Suppressor macrophage (primary cell): ENCODE results near the gene CDHR1.
"Not testable (repeated sequence)": the region's sequence is repeated elsewhere in the genome, so short reads cannot be mapped to it uniquely, and the experiment has no call there.

Experiments used
- DNase-seq, 4 experiments: peaks; one replicate each; pipeline ENCODE4 v3.0.0-alpha.2; 2020 to 2022

Gene CDHR1

DNA sequence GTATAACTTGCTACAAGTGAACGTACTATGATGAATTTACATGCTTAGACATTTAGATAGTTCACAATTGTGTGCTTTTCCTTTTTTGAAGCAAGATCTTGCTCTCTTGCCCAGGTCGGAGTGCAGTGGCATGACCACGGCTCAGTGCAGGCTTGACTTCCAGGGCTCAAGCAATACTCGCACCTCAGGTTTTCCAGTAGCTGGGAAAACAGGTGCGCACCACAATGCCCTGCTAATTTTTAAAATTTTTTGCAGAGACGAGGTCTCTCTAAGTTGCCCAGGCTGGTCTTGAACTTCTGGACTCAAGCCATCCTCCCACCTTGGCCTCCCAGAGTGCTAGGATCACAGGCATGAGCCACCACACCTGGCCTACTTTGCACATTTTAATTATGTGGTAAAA lies 18.9 kb upstream of the CDHR1 start:
- no peak for DNase-seq

DNA sequence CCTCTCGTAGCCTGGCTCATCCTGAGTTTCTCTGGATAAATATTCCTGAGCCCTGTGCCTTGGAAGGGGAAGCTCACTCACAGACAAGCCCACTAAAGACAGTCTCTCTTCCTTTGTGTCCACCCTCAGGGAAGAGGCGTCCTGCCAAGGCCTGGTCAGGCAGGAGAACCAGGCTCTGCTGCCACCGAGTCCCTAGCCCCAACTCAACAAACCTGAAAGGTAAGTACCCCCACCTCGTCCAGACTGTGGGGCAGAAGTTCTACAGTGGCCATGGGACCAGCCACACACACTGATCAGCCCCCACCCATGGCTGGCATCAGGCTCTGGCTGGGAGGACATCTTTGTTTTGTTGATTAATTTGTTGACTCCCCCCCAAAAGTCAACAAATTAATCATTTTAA lies 18.0 kb upstream of the CDHR1 start:
- DNase-seq = no peak

DNA sequence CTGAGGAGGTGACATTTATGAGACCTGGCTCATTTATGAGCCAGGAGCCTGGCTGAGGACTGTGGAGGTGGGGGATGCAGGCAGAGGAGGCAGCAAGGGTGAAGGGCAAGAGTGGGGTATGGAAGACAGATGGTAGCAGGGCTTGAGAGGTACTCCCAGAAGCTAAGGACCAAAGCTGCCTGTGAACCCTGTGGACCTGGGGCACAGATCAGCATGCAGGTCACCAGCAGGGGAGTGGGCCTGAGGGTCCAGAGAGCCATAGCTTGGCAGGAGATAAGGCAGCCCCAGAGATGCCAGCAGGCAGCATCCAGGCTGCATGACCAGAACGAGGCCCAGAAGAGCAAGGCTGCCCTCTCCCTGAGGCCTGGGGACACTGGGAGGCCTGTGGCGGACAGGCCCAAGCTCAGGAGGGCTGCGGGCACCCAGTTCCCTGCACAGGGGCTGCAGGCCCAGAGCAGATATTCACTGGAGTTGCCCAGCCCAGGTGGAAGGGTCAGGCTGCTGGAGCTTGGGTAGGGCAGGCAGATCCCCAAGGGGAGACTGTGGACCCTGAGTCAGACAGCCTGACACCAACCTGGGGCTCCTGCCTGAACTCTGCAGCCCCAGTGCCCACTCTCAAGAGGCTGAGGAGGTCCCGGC lies 17.4 kb upstream of the CDHR1 start:
- no peak for DNase-seq

DNA sequence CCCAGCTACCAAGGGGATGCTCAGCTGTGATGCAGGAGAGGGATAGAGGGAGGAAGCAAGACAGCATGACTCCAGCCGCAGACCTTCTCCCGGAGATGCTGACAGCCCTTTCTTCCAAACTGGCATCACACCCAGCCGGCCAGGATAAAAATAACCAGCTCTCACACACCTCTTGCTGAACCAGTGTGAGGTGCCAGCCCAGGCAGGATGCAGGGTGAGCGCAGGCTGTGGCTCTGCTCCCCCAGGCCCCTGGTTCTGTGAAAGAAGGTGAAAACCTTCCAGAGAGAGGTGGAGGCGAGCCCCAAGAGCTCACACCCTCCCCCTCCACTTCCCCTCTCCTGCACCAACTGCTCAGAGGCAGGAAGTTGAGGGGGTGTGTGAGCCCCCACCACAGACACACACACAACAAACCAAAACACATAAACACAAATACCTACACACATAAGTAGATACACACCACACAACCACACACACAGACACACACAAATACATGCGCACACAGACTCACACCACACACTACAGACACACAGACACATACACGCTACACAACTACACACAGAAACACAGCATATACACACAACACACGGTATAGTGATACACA lies 16.7 kb upstream of the CDHR1 start:
- DNase-seq = no peak

DNA sequence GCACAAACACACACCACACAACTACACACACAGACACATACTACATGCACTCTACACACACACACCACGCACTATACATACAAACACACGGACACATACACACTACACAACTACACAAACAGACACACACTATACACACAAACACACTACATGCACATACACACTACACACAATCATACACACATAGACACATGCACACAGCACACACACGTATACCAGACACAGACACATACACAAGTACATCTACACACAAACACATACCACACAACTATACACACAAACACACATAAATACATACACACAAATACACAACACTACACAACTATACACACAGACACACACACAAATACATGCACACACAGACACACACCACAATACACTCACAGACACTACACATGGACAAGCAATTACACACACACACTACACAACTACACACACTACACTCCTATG lies 16.2 kb upstream of the CDHR1 start:
- DNase-seq = no peak

DNA sequence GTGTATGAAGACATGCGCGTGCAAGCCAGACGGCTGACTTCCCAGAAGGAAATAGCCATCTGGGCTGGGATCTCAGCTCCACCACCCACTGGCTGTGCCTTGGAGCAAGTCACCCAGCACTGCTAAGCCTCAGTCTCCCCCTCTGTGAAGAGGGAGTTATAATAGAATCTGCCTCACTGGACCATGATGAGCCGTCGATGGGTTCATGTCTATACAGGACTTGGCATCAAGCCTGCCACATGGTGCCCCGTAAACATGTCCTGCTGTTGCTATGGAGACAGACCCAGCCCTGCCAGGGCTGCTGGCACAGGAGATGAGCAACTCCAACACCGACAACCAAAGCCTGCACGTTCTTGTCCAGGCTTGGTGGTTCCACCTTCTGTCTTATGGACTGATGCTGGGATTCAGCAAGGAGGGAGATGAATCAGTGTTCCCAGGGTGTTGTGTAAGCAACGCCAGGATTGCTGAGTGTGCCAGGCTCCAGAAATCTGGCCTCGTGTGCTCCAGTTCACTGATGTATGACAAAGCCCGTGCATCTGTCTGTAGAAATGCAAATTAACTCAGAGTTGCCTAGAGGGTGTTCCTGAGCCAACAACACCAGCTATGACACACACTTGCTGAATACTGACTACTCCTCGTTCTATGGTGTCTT lies 15.2 kb upstream of the CDHR1 start:
- no peak for DNase-seq

DNA sequence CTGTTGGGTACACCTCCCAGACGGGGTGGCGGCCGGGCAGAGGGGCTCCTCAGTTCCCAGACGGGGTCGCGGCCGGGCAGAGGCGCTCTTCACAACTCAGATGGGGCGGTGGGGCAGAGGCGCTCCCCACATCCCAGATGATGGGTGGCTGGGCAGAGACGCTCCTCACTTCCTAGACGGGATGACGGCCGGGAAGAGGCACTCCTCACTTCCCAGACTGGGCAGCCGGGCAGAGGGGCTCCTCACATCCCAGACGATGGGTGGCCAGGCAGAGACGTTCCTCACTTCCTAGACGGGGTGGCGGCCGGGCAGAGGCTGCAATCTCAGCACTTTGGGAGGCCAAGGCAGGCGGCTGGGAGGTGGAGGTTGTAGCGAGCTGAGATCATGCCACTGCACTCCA lies 14.0 kb upstream of the CDHR1 start:
- not testable (repeated sequence) for DNase-seq

DNA sequence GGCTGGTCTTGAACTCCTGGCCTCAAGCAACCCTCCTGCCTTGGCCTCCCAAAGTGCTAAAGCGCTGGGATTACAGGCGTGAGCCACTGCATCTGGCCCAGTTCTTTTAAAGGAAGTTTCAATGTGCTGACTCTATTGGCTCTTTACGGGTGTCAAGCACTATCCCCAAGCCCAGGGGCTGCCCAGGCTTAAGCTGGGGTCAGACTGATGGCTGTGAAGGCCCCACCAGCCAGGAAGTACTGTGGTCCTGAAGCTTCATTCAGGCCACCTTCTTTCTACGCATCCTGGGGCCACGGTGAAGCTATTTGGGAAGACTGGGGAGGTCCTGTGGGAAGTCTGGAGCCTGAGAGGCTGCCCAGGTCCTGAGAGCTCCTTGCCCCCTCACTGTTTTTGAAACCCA lies 12.7 kb upstream of the CDHR1 start:
- DNase-seq = no peak

DNA sequence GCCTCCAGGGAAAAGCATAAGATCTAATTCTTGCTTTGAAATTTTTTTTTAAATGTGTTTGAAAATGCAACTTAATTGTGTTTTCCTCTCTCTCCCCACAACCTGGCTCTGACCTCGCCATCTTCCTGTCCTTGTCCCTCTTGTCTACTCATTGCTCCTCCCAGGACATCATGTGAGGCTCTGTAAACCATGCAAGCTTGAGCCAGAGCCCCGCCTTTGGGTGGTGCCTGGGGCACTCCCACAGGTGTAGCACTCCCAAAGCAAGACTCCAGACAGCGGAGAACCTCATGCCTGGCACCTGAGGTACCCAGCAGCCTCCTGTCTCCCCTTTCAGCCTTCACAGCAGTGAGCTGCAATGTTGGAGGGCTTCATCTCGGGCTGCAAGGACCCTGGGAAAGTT lies 9.8 kb upstream of the CDHR1 start:
- no peak for DNase-seq

DNA sequence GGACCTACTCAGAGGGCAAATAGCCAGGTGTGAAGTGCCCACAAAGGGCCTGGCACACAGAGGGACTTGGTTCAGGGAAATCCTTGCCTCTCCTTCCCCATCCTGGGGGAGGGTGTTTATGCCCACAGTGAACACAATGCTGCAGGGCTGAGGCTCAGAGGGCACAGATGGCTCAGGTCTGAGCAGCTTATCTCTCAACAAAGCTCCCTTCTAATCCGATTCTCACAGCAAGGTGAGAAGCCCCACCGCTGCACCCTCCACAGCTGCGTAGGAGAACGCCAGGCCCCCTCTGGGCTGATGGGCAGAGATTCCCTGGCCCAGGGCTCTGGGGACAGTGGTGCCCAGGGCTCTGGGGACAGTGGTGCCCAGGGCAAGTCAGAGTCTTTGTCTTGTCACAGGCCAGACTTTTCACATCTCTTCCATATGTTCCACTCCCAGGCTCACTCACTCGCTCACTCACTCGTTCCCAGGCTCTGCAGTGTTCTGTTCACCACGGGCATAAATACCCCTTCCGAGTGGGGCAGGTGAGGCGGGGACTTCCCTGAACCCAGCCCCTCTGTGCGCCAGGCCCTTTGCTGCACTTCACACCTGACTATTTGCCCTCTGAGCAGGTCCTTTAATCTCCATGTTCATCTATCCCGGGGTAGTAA lies 8.7 kb upstream of the CDHR1 start:
- no peak for DNase-seq

DNA sequence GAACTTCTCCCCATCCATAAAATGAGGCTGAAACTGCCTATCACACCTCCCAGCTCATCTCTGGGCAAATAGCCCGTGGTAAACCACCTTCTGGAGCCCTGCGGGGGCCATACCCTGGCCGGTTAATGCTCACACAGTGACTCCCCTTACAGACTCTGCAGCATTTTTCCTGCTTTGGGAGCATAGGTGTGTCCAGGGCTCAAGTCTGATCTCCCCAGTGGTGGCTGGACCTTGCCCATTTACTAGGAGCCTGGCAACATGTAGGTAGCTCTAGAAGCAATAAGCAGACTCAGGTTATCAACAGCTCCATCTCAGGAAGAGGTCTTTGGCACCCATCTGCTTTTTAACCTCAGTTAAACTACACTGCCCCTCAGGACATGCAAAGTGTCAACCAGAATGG lies 5.5 kb upstream of the CDHR1 start:
- DNase-seq = no peak

DNA sequence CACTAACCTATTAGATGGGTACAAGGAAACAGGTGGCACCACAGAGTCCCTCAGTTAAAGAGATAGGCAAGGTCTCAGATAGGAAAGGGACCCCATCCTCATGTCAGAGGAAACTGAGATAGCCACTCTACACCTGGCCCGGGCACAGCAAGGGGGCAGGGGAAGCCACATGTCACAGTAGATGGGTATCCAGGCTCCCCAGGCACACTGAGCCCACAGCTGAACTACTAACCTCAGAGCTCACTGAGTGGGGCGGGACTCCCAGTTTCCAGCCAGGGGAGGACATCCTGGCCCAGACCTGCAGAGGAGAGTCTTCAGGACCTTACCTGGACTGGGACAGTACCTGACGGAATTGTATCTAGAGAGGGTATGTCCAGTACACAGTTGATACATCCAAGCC lies 3.7 kb upstream of the CDHR1 start:
- DNase-seq = no peak

DNA sequence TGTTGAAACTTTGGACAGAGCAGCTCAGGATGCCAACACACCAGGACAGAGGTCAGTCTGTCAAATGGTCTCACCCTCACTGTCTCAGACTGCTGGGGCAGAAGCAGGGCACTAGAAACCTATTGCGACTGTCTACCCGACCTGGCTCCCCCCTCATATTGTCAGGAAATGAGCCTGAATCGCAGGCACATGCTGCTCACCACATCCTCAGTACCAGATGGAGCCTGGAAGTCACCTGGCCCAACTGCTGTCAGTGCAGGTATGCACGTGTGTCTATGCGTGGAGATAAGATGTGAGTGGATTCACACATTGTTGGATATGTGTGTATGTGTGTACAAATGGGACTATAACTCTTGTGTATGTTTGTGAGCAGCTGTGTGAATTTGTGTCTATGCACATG lies 3.2 kb upstream of the CDHR1 start:
- DNase-seq = no peak

DNA sequence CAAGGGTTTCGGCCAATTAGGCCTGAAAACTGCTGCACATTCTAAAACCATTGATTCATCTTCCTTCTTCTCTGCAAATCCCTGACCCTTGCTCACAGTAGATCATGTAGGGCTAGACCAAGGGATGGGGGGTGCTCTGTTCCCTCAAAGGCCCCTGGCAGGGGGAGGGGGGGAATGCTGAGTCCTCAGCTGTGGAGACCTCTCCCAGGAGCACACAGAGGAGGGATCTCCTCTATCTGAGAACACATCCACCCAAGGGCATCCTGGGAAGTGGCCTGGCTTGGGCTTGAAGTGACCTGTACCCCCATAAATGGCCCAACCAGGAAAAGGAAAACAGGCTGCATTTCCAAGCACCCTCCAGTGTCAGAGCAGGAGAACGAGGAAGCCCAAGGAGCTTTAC lies 1.0 kb upstream of the CDHR1 start:
- no peak for DNase-seq

DNA sequence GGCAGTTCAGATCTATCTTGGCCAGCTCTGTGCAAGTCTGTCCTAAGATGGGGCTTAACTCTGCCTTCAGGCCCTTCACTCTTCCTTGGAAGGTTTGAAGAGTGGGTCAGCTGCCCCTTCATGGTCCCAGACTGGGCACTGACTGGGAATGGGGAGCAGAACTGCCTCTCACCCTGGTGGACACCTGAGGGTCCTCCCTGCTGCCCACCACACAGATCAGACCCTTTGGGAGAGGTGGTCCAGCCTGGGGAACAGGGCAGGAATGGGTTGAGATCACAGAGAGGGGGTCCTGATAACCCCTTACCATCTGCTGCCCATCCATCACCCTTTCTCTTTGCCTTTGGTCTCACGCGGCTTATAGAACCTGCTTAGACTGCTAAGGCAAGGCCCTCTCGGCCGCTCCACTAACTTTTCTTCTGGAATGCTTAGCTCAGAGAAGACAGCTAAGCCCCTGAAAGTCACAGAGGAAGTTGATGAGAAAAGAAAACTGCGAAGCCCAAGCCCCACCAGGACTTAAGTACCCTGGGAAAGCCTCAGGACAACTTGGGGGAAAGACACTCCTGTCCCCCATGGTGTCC lies 402 bp upstream of the CDHR1 start:
- no peak for DNase-seq

DNA sequence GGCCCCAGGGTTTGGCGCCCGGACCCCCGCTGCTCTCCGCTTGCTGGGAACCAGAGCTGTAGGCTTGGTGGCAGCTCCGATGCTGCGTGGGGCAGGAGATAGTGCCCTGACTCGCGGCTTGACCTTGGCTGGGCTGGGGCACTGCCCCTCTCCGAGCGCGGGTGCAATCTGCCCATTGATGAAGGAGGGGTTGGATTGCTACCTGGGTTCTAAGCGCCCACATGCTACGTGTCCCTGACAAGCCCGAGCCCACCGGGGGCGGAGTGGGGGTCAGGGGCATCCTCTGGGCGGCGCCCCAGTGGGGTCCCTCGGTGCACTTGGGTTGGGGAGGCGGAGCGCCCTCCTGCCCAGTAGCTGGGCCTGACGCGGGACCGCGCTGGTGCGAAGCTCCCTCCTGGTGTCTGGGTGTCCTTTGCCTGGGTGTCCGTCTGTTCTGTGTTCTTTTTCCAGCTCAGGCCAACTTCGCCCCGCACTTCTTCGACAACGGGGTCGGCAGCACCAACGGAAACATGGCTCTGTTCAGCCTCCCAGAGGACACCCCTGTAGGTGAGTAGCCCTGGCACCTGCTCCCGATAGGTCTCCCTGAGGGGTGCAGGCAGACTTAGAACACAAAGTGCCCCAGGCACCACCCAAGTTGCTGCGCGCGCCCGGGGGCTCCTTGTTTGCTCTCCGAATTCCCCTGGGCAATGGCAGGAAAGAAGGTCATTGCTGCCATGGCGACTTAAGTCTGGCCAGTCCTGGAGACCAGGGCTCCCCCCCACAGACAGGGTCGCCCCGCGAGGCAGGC lies 900 bp downstream of the CDHR1 start:
- DNase-seq = no peak

DNA sequence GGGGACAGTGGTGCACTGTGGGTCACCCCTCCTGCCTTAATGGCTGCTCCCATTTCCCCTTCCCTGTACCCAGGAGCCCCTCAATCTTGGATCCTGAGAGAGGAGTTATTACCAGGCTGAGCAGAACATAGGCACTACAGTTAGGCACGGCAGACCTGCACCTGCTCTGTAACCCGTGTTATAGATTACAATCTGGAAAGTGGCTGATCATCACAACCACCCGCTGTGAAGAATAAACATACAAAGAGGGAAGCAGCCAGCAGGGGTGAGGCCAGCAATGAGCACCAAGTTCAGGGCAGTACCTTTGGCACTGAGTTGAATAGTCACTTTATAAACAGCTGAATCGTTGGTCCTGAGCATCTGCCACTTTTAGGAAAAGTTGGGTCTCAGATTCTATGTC lies 1.7 kb downstream of the CDHR1 start:
- no peak for DNase-seq

DNA sequence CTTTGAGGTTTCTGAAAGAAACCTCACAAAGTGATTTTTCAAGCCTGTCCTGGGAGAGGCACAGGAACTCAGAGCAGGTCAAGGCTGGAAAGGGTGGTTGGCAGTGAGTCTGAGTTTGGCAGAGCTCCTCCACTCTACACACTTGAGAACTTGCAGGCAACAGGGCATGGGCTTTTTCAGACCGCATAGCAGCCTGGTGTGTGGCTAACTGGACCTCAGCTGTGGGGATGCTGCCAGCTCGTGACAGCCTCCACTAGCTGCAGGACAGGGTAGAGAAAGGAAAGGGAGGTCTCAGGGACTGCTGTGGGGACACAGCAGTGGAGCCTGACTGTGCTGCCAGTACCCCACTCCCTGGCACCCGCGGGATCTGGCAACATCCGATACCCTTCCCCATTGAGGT lies 2.6 kb downstream of the CDHR1 start:
- DNase-seq = no peak

DNA sequence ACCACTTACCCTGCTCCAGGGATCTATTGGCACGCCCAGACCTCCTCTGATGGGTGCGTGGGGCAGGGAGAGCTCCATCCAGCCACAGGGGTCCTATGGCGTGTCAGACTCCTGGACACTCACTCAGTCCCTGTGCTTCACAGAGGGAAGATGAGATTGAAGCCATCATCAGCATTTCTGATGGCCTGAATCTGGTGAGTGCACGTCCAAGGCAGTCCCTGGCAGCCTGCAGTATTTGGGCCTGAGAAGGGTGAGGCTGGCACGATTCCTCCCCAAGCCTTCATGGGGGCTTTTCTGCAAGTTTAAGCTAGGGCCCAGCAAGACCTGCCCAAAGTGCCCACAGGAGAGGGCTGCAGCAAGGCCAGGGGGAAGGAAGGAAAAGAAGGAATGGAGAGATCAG lies 3.3 kb downstream of the CDHR1 start:
- no peak for DNase-seq

DNA sequence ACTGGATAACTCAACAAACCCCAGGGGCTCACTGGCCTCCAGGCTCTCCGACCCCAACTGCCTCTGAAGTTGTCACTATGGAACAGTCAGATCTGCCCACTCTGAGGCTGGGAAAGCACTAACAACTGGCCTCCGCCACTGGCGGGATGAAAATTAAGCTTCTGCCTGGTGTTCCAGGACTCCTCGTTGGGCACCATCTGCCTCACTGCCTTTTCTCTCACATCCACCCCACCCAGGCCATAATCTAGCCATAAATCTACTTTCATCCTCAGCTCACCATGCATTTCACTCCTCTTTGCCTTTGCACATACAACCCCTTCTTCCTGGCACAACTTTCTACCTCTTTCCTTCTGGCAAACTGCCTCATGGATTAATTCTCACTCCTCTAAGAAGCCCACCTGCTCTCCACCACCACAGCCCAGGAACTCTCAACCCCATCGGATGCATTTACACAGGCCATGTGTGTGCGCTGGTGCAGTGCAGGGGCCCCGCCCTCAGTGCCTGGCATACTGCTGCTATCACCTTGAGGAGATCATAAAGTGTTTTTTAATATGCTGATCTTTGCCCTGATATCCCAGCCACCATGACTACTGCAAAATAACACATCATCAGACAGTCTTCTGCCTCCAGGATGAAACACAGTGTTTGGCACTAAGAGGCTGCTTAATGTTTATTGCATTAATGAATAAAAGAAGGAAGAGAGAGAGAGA lies 4.0 kb downstream of the CDHR1 start:
- DNase-seq = no peak

DNA sequence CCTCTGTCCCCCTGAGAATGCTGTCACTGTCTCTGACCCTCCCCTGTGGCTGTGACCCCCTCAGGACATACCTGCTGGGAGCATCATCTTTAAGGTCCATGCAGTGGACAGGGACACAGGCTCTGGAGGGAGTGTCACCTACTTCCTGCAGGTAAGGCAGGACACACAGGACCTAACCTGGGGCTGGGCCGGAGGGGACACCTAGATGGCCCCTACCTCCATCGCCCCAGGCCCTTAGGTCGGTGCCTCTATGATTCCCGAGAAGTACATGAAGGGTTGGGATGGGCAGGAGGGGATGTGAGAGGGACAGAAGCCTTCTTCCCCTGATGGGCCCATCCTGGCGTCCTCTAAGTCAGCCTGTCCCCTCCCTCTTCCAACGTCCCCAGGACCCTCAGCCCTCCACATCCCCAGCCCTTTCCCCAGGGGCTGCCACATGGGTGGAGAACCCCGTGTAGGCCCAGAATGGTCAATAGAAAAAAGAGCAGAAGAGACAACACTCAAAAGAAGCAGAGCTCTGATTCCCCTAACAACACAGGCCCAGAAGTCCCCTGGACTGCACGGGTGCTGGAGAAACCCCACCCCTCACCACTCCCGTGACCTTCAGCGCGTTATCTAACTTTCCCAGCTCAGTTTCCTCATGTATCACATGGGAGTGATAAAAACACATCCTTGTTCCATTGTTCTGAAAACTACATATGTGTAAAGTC lies 6.4 kb downstream of the CDHR1 start:
- DNase-seq = no peak

DNA sequence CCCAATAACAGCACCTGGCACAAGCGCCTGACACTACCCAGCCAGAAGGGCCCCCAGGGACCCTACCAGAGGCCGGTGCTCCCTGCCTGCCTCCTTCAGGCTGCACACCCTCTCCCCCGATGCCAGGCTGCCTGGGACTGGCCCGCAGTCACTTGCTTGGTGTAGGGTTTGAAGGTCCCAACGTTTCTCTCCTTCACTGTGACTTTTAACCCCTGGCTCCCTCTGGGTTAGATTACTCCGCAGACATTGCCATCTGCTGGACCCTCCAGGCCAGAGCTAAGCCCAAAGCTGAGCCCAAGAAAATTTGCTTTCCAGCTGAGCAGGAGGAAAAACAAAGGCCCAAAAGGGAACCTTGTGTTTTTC lies 6.9 kb downstream of the CDHR1 start:
- no peak for DNase-seq
